Right atrium auricular region (tissue), 2 donors: ENCODE results near the gene DNAH7. TPM values are rescaled to one million over a fixed set of nuclear protein-coding genes. Genes with fewer than 3 reads are reported as not detected.

Source experiments
- DNase-seq: peaks from one replicate; pipeline ENCODE4 v3.0.0-alpha.2; 2019; ENCODE audit warnings: low spot score
- H3K27ac ChIP-seq, 2 donors: fragments of 200-600 bp; sonication (generic); 1 replicate in 1 of 2; 2 replicates in 1 of 2; pipeline ENCODE4 v1.5.1; 2016 to 2019
- H3K27me3 ChIP-seq, 2 donors: fragments of 200-600 bp; sonication (generic); one replicate each; pipeline versions ENCODE4 v1.5.1 to v1.6.0; 2017 to 2019
- H3K36me3 ChIP-seq: fragments of 200-600 bp; sonication (generic); one replicate; pipeline ENCODE4 v1.5.1; 2016
- H3K4me1 ChIP-seq, 2 donors: fragments of 200-600 bp; sonication (generic); one replicate each; pipeline versions ENCODE4 v1.5.1 to v1.6.0; 2017 to 2019
- H3K4me3 ChIP-seq, 2 donors: fragments of 200-600 bp; sonication (generic); 1 replicate in 1 of 2; 2 replicates in 1 of 2; pipeline ENCODE4 v1.5.1; 2017 to 2019; ENCODE audit warnings: mild to moderate bottlenecking in 1 of 2, moderate library complexity in 1 of 2
- H3K9me3 ChIP-seq, 2 donors: fragments of 200-600 bp; sonication (generic); one replicate each; pipeline ENCODE4 v1.5.1; 2019
- CTCF ChIP-seq, 2 donors: fragments of 200-600 bp; sonication (generic); IDR thresholded peaks; one replicate each; pipeline ENCODE4 v1.5.1; 2019; ENCODE audit warnings: antibody characterized with exemption in 2 of 2
- total RNA-seq, 2 donors: library from RNA; depleted of rRNA; stranded (reverse); fragments of >200 nt; gene quantifications; one replicate each; pipeline ENCODE4 v1.1.0, GENCODE V29; 2016

The DNAH7 gene
- total RNA-seq, 2 donors from 2014 or later, result 0.16 to 0.52 TPM

- no peak for DNase-seq
- Histone ChIP-seq H3K36me3 (no peaks in the 10 kb centered on the region), H3K4me1 (no peaks in the 10 kb centered on the region), H3K4me3 (no peak overlapping the region), H3K9me3 (no peaks in the 10 kb centered on the region), H3K27me3 (no peaks in the 10 kb centered on the region), H3K27ac (no peak overlapping the region)
- no peak for TF ChIP-seq CTCF (IDR thresholded peaks at IDR 0.05)
Observed at GRCh38 chr2:195998070-195998469, 70.6 kb downstream of the DNAH7 start.

- Histone ChIP-seq H3K36me3 (no peaks in the 10 kb centered on the region), H3K9me3 (no peaks in the 10 kb centered on the region), H3K4me3 (no peak overlapping the region), H3K4me1 (no peaks in the 10 kb centered on the region), H3K27ac (no peak overlapping the region), H3K27me3 (no peaks in the 10 kb centered on the region)
- no peak for DNase-seq
- TF ChIP-seq CTCF (IDR thresholded peaks at IDR 0.05), result no peak
Observed at GRCh38 chr2:195995499-195995898, 73.1 kb downstream of the DNAH7 start.

GRCh38 chr2:195993623-195994022 lies 75.0 kb downstream of the DNAH7 start:
- no peak for TF ChIP-seq CTCF (IDR thresholded peaks at IDR 0.05)
- no peak for DNase-seq
- no peak overlapping the region for H3K27ac ChIP-seq
- H3K4me3 ChIP-seq, result no peak overlapping the region
- no peaks in the 10 kb centered on the region for H3K9me3 ChIP-seq
- H3K27me3 ChIP-seq, result no peaks in the 10 kb centered on the region
- no peaks in the 10 kb centered on the region for H3K4me1 ChIP-seq
- no peaks in the 10 kb centered on the region for H3K36me3 ChIP-seq

- no peak for TF ChIP-seq CTCF (IDR thresholded peaks at IDR 0.05)
- H3K9me3 ChIP-seq, result no peaks in the 10 kb centered on the region
- DNase-seq, result no peak
- no peaks in the 10 kb centered on the region for H3K36me3 ChIP-seq
- no peak overlapping the region for H3K27ac ChIP-seq
- no peak overlapping the region for H3K4me3 ChIP-seq
- no peaks in the 10 kb centered on the region for H3K4me1 ChIP-seq
- H3K27me3 ChIP-seq, result no peaks in the 10 kb centered on the region
Observed at GRCh38 chr2:195985741-195986140, 82.9 kb downstream of the DNAH7 start.

- no peak overlapping the region for H3K4me3 ChIP-seq
- H3K36me3 ChIP-seq, result no peaks in the 10 kb centered on the region
- H3K27ac ChIP-seq, result no peak overlapping the region
- H3K27me3 ChIP-seq, result no peaks in the 10 kb centered on the region
- no peaks in the 10 kb centered on the region for H3K9me3 ChIP-seq
- H3K4me1 ChIP-seq, result no peaks in the 10 kb centered on the region
- no peak for TF ChIP-seq CTCF (IDR thresholded peaks at IDR 0.05)
- no peak for DNase-seq
Observed at GRCh38 chr2:195984923-195985726, 83.5 kb downstream of the DNAH7 start.

- Histone ChIP-seq H3K27me3 (no peaks in the 10 kb centered on the region), H3K36me3 (no peaks in the 10 kb centered on the region), H3K27ac (no peak overlapping the region), H3K9me3 (no peaks in the 10 kb centered on the region), H3K4me3 (no peak overlapping the region), H3K4me1 (no peaks in the 10 kb centered on the region)
- no peak for DNase-seq
- no peak for TF ChIP-seq CTCF (IDR thresholded peaks at IDR 0.05)
Observed at GRCh38 chr2:195967336-195967735, 101.3 kb downstream of the DNAH7 start.
